Mucosa of descending colon (tissue), 3 donors: ENCODE results near the gene HSPA12B. TPM values are rescaled to one million over a fixed set of nuclear protein-coding genes. Genes with fewer than 3 reads are reported as not detected.

ENCODE experiments used
- ATAC-seq: fragments of 200-7000 bp; cut with Tn5 transposase; one replicate; pipeline ENCODE4 v1.9.1; 2020; ENCODE audit warnings: mild to moderate bottlenecking, moderate library complexity
- DNase-seq, 3 donors: peaks; one replicate each; pipeline ENCODE4 v3.0.0-alpha.2; 2020
- H3K36me3 ChIP-seq: fragments of 200-600 bp; one replicate; pipeline ENCODE4 v1.8.0; 2021; ENCODE audit warnings: low read depth, mild to moderate bottlenecking
- H3K4me1 ChIP-seq: fragments of 200-600 bp; one replicate; pipeline ENCODE4 v1.8.0; 2021; ENCODE audit warnings: low read depth, mild to moderate bottlenecking
- H3K4me3 ChIP-seq: fragments of 200-600 bp; one replicate; pipeline ENCODE4 v1.8.0; 2021; ENCODE audit warnings: mild to moderate bottlenecking
- H3K9me3 ChIP-seq: fragments of 200-600 bp; one replicate; pipeline ENCODE4 v1.8.0; 2021; ENCODE audit warnings: mild to moderate bottlenecking
- intact Hi-C, 2 donors: fragments of 100-400 bp; cut with DNase I in 1 of 2; cut with micrococcal nuclease in 1 of 2; formaldehyde crosslinking; loops; one replicate each; pipeline versions ENCODE4 v1.11.0 to v1.11.1; 2022; cut with DNase I, micrococcal nuclease
- total RNA-seq, 3 donors: library from RNA; stranded (reverse); fragmentation: NEBNext Ultra II Directional in 2 of 3; extraction: Animal tissue kit (Norgen Biotek cat#: 25700) in 2 of 3; gene quantifications; one replicate each; pipeline versions ENCODE4 v1.2.1 to v1.2.4, GENCODE V29; 2021 to 2023
- TF ChIP-seq, protein P1 (sequence below): fragments of 200-600 bp; IDR thresholded peaks from one replicate; pipeline ENCODE4 v1.8.0; 2022; ENCODE audit warnings: antibody characterized with exemption, mild to moderate bottlenecking
- donor health status: DM: no; HTN: no; CAD: no; lungs with moderate emphysema.
- donor health status: DM: no; HTN: no; CAD: no.
- donor health status: DM: no; HTN: yes; CAD: no.

Gene HSPA12B
- total RNA-seq, 3 donors from 2014 or later, result 1.2 to 5.9 (median 3.4) TPM

DNA sequence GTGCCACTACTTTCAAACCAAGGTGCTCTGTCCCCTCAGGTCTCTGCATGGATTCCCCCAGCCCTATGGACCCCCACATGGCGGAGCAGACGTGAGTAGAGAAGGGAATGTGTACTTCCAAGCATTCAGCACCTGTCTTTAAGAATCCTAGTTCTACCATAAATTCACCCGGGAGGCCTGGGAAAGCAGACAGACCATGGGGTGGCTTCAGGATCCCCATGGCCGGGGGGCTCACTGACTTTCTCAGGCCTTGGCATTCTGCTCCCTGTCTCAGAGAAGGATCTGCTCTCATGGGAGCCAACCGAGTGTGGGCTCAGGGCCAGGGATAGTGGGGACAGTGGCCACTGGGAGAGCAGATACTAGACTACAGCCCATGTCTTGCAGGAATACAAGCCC lies 65.9 kb downstream of the HSPA12B start:
- Histone ChIP-seq H3K9me3 (no peaks in the 10 kb centered on the region), H3K4me1 (peaks cover 34% of the 10 kb centered on the region), H3K4me3 (no peak overlapping the region), H3K36me3 (no peaks in the 10 kb centered on the region)
- TF ChIP-seq, protein P1, sequence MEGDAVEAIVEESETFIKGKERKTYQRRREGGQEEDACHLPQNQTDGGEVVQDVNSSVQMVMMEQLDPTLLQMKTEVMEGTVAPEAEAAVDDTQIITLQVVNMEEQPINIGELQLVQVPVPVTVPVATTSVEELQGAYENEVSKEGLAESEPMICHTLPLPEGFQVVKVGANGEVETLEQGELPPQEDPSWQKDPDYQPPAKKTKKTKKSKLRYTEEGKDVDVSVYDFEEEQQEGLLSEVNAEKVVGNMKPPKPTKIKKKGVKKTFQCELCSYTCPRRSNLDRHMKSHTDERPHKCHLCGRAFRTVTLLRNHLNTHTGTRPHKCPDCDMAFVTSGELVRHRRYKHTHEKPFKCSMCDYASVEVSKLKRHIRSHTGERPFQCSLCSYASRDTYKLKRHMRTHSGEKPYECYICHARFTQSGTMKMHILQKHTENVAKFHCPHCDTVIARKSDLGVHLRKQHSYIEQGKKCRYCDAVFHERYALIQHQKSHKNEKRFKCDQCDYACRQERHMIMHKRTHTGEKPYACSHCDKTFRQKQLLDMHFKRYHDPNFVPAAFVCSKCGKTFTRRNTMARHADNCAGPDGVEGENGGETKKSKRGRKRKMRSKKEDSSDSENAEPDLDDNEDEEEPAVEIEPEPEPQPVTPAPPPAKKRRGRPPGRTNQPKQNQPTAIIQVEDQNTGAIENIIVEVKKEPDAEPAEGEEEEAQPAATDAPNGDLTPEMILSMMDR, result no peak
- intact Hi-C loops, result no loop called here
- ATAC-seq, result no peak
- DNase-seq, result peak in 2 of 3 donors; percentile 33 to 52

DNA sequence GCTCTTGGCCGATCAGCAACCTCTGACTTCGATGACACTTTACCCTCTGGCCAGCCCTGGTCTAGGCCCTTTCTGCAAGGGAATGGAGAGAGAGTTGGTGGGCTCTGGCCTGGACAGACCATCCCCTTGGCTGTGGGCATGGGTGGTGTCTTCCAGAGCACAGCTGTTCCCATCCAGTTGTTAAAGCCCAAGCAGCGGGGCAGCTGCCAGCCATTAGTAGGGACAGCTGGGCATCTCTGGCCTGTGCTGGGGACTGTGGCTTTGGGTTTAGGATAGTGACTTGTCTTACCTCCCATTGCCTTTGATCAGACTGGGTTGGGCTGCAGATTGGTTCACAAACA lies 66.4 kb downstream of the HSPA12B start:
- Histone ChIP-seq H3K36me3 (no peaks in the 10 kb centered on the region), H3K9me3 (no peaks in the 10 kb centered on the region), H3K4me1 (peaks cover 34% of the 10 kb centered on the region), H3K4me3 (no peak overlapping the region)
- intact Hi-C loops, result no loop called here
- TF ChIP-seq, protein P1, result no peak
- ATAC-seq (no peak), DNase-seq (peak in 1 of 3 donors; percentile 39)

DNA sequence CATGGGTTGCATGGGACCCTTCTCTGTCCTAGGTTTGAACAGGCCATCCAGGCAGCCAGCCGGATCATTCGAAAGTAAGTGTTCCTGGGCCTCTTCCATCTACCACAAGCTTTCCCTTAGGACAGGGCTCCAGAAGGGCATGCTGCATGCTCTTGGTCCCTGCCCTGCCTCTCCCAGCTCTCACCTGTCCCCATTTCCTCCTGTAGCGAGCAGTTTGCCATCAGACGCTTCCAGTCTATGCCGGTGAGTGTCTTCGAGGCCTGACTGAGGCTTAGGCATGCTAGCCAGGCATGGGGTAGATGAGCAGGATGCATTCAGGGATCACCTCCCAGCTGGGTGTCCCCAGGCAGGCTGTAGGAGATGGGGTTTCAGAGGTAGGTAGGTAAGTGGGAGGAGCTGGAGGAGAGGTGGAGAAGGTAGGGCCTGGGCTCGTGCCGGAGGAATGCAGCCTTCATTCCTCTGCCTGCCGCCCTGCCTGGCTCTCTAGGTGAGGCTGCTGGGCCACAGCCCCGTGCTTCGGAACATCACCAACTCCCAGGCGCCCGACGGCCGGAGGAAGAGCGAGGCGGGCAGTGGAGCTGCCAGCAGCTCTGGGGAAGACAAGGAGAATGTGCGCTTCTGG lies 67.9 kb downstream of the HSPA12B start:
- Histone ChIP-seq H3K4me1 (peaks cover 34% of the 10 kb centered on the region), H3K36me3 (no peaks in the 10 kb centered on the region), H3K9me3 (no peaks in the 10 kb centered on the region), H3K4me3 (no peak overlapping the region)
- intact Hi-C loops, result no loop called here
- ATAC-seq (no peak), DNase-seq (peak in 1 of 3 donors; percentile 53)
- TF ChIP-seq, protein P1, result no peak

DNA sequence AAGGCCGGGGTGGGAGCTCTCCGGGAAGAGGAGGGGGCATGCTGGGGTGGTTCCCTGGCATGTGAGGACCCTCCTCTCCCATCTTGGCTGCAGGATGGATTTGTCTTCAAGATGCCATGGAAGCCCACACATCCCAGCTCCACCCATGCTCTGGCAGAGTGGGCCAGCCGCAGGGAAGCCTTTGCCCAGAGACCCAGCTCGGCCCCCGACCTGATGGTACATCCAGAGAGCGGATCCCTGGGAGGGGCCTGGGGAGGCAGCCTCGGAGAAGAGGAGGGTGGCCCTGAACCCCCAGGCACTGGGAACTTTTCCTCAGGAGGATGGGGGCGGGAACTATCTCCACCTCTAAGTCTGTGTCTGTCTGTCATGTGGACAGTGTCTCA lies 68.4 kb downstream of the HSPA12B start:
- intact Hi-C loops, result no loop called here
- peaks cover 35% of the 10 kb centered on the region for H3K4me1 ChIP-seq
- no peak overlapping the region for H3K4me3 ChIP-seq
- no peak for ATAC-seq
- no peaks in the 10 kb centered on the region for H3K9me3 ChIP-seq
- no peaks in the 10 kb centered on the region for H3K36me3 ChIP-seq
- TF ChIP-seq, protein P1, result no peak
- peak in 1 of 3 donors; percentile 60 for DNase-seq

DNA sequence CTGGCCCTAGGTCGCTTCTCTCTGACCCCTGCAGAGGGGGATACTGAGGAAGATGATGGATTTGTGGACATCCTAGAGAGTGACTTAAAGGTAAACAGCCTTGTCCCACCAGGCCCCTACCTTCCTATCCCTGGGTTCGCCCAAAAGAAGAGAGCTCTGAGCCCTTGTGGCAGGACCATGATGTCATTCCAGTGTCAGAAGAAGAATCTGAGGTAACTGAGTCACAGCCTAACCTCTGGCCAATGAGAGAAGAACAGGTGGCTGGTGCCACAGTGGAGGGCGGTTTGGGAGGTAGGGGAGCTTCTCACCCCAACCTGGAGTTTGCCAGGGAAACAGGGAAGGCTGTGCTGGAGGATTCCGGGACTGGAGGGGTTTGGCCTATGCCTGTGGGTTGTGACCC lies 68.8 kb downstream of the HSPA12B start:
- no peak for DNase-seq
- Histone ChIP-seq H3K9me3 (no peaks in the 10 kb centered on the region), H3K4me1 (peaks cover 39% of the 10 kb centered on the region), H3K4me3 (no peak overlapping the region), H3K36me3 (no peaks in the 10 kb centered on the region)
- intact Hi-C loops, result no loop called here
- TF ChIP-seq, protein P1, result no peak
- ATAC-seq, result no peak

DNA sequence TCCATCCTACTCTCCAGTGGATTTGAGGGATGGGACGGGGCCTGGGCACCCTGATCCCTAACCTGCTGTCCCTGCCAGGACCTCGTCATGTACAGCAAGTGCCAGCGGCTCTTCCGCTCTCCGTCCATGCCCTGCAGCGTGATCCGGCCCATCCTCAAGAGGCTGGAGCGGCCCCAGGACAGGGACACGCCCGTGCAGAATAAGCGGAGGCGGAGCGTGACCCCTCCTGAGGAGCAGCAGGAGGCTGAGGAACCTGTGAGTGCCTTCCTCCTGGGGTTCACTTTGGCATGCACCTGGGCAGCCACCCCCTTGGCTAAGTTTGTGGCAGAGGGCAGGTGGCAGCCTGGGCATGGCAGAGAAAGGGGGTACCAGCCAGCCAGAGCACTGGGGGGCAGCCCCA lies 69.4 kb downstream of the HSPA12B start:
- no peak for ATAC-seq
- Histone ChIP-seq H3K9me3 (no peaks in the 10 kb centered on the region), H3K4me1 (peaks cover 38% of the 10 kb centered on the region), H3K4me3 (no peak overlapping the region), H3K36me3 (no peaks in the 10 kb centered on the region)
- TF ChIP-seq, protein P1, result no peak
- peak in 1 of 3 donors; percentile 51 for DNase-seq
- intact Hi-C loops, result no loop called here
